Gastrocnemius medialis (tissue), 4 donors: ENCODE data around the gene HTR4. TPM values are rescaled to one million over a fixed set of nuclear protein-coding genes. Genes with fewer than 3 reads are reported as not detected.
"Not testable (repeated sequence)": the region's sequence is repeated elsewhere in the genome, so short reads cannot be mapped to it uniquely, and the experiment has no call there.

Experiments used
- ATAC-seq, 2 donors: fragments of 150-250 bp; one replicate each; pipeline ENCODE4 v1.9.1; 2016
- DNase-seq, 2 donors: peaks; one replicate each; pipeline ENCODE4 v3.0.0-alpha.2; 2019
- H3K27ac ChIP-seq, 4 donors: fragments of 200-600 bp; sonication (generic); 1 replicate in 1 of 4; 2 replicates in 3 of 4; pipeline ENCODE4 v1.5.1; 2016 to 2018; ENCODE audit warnings: mild to moderate bottlenecking in 2 of 4, moderate library complexity in 1 of 4
- H3K27me3 ChIP-seq, 3 donors: fragments of 200-600 bp; sonication (generic) in 2 of 3; 1 replicate in 1 of 3; 2 replicates in 2 of 3; pipeline versions ENCODE4 v1.5.1 to v1.6.0; 2016 to 2019; ENCODE audit warnings: mild to moderate bottlenecking in 1 of 3, moderate library complexity in 1 of 3
- H3K36me3 ChIP-seq, 2 donors: fragments of 200-600 bp; sonication (generic) in 1 of 2; one replicate each; pipeline ENCODE4 v1.5.1; 2017 to 2018
- H3K4me1 ChIP-seq, 2 donors: fragments of 200-600 bp; sonication (generic) in 1 of 2; one replicate each; pipeline ENCODE4 v1.5.1; 2016 to 2017; ENCODE audit warnings: mild to moderate bottlenecking in 2 of 2
- H3K4me3 ChIP-seq, 4 donors: fragments of 200-600 bp; sonication (generic) in 3 of 4; 1 replicate in 1 of 4; 2 replicates in 3 of 4; pipeline ENCODE4 v1.5.1; 2016 to 2019; ENCODE audit warnings: mild to moderate bottlenecking in 2 of 4
- H3K9me3 ChIP-seq, 3 donors: fragments of 200-600 bp; sonication (generic) in 2 of 3; 1 replicate in 1 of 3; 2 replicates in 2 of 3; pipeline ENCODE4 v1.5.1; 2016 to 2019
- POLR2A ChIP-seq, 2 donors: fragments of 450-650 bp; IDR thresholded peaks; one replicate each; pipeline ENCODE4 v1.6.1; 2017; ENCODE audit warnings: antibody characterized with exemption in 2 of 2, mild to moderate bottlenecking in 2 of 2, moderate library complexity in 2 of 2
- in situ Hi-C, 4 donors: fragments of 200-750 bp; cut with MboI; loops; one replicate each; pipeline versions ENCODE4 v1.15.0 to v1.8.0; 2017; ENCODE audit warnings: low sequenced_read_pairs in 4 of 4
- intact Hi-C: fragments of 100-400 bp; cut with DNase I; formaldehyde crosslinking; loops from one replicate; pipeline ENCODE4 v1.15.1; 2023; ENCODE audit warnings: low total_unique reads
- total RNA-seq, 4 donors: library from RNA; depleted of rRNA; stranded (reverse); fragments of >200 nt; gene quantifications; one replicate each; pipeline versions ENCODE4 v1.1.0 to v1.2.3, GENCODE V29; 2016
- TF ChIP-seq, protein P1 (sequence below), 5 experiments: fragments of 450-650 bp in 3 of 5; fragments of 200-600 bp in 2 of 5; sonication (generic) in 2 of 5; IDR thresholded peaks in 4 of 5; conservative IDR thresholded peaks in 1 of 5; 1 replicate in 4 of 5; 2 replicates in 1 of 5; pipeline ENCODE4 v1.5.1; 2016 to 2019; ENCODE audit warnings: antibody characterized with exemption in 5 of 5, mild to moderate bottlenecking in 3 of 5, moderate library complexity in 3 of 5

The HTR4 gene
- total RNA-seq, 4 donors from 2014 or later, result 0.41 to 0.51 TPM; not detected in 2

DNA sequence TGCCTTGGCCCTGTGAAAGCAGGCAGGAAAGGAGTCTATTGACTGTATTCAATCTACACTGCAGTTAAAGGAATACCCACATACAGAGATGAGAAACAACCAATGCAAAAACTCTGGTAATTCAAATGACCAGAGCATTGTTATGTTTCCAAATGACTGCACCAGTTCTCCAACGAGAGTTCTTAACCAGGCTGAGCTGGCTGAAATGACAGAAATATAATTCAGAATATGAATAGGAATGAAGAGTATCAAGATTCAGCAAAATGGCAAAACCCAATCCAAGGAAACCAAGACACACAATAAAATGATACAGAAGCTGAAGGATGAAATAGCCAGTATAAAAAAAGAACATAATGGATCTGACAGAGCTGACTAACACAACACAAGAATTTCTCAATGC, 119.1 kb downstream of the HTR4 start:
- DNase-seq (no peak), ATAC-seq (no peak)
- no peaks in the 10 kb centered on the region for H3K4me1 ChIP-seq
- no peak overlapping the region for H3K27ac ChIP-seq
- H3K4me3 ChIP-seq, result no peak overlapping the region
- TF ChIP-seq POLR2A (IDR thresholded peaks at IDR 0.05), result no peak
- TF ChIP-seq, protein P1, sequence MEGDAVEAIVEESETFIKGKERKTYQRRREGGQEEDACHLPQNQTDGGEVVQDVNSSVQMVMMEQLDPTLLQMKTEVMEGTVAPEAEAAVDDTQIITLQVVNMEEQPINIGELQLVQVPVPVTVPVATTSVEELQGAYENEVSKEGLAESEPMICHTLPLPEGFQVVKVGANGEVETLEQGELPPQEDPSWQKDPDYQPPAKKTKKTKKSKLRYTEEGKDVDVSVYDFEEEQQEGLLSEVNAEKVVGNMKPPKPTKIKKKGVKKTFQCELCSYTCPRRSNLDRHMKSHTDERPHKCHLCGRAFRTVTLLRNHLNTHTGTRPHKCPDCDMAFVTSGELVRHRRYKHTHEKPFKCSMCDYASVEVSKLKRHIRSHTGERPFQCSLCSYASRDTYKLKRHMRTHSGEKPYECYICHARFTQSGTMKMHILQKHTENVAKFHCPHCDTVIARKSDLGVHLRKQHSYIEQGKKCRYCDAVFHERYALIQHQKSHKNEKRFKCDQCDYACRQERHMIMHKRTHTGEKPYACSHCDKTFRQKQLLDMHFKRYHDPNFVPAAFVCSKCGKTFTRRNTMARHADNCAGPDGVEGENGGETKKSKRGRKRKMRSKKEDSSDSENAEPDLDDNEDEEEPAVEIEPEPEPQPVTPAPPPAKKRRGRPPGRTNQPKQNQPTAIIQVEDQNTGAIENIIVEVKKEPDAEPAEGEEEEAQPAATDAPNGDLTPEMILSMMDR (IDR thresholded peaks at IDR 0.05 in 4 of 5, conservative IDR thresholded peaks at IDR 0.05 in 1 of 5), result no peak
- H3K36me3 ChIP-seq, result no peaks in the 10 kb centered on the region
- intact Hi-C loops, result no loop called here
- H3K27me3 ChIP-seq, result no peaks in the 10 kb centered on the region
- no peaks in the 10 kb centered on the region for H3K9me3 ChIP-seq
- in situ Hi-C loops, result no loop called here

DNA sequence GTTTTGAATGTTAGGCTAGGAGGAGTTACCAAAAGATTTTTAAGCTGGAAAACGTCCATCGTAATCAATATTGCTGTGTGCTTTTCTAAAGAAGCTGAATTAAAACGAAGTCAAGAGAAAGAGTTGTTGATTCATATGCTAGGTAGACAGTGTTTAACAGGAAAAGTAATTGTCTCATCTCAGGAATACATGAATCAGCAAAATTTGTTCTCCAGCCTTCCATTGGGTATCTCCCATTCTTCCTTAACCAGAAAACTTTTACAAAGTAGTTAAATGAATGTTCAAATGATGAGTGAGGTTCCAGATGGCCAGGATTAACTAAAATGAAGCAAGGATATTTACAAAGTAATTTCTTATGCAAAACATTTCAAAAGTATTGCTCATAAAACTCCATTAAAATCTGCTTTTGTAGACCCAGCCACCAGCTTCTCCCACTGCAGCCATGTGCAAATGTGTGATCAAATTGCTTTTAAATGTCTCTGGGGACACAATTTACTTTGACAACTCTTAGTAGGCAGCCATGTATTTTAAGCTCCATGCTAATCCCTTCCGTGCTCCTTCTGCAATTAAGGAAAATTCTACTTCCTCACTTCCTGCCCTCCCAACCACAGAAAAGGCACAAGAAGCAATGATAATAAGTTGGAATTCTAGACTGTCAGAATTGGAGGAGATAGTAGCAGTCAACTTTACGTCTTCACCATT, 121.2 kb downstream of the HTR4 start:
- no peaks in the 10 kb centered on the region for H3K9me3 ChIP-seq
- no peak overlapping the region for H3K4me3 ChIP-seq
- in situ Hi-C loops, result no loop called here
- H3K27me3 ChIP-seq, result no peaks in the 10 kb centered on the region
- DNase-seq (no peak), ATAC-seq (no peak)
- no peak for TF ChIP-seq POLR2A (IDR thresholded peaks at IDR 0.05)
- TF ChIP-seq, protein P1 (IDR thresholded peaks at IDR 0.05 in 4 of 5, conservative IDR thresholded peaks at IDR 0.05 in 1 of 5), result no peak
- H3K4me1 ChIP-seq, result no peaks in the 10 kb centered on the region
- H3K36me3 ChIP-seq, result no peaks in the 10 kb centered on the region
- intact Hi-C loops, result no loop called here
- no peak overlapping the region for H3K27ac ChIP-seq

DNA sequence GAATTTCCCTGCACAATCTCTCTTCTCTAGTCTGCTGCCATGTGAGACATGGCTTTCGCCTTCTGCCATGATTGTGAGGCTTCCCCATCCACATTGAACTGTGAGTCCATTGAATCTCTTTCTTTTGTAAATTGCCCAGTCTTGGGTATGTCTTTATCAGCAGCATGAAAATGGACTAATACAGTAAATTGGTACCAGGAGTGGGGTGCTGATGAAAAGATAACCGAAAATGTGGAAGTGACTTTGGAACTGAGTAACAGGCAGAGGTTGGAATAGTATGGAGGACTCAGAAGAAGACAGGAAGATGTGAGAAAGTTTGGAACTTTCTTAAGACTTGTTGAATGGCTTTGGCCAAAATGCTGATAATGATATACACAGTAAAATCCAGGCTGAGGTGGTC, 124.9 kb downstream of the HTR4 start:
- H3K27ac ChIP-seq, H3K4me3 ChIP-seq, DNase-seq, in situ Hi-C loops, ATAC-seq, H3K9me3 ChIP-seq, H3K27me3 ChIP-seq, intact Hi-C loops, H3K4me1 ChIP-seq, H3K36me3 ChIP-seq: not testable (repeated sequence)

DNA sequence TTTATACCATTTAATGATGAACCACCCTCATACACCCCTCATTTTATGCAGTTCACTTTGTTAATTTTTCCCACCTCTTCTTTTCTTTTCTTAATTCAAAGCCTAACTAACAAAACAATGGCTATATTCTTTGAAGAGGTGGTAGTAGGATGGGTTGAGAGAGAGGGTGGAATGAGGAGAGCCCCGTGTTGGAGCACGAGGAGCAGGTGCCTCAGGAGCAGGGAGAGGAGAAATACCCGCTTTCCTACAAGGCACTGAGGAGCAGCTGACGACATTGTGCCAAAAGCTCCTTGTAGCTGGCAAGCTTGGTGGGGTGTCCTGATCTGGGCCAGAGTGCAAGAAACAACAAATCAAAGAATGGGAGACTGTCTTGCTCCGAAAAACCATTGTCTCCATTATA, 129.6 kb downstream of the HTR4 start:
- no peaks in the 10 kb centered on the region for H3K27me3 ChIP-seq
- TF ChIP-seq POLR2A (IDR thresholded peaks at IDR 0.05), result no peak
- TF ChIP-seq, protein P1 (IDR thresholded peaks at IDR 0.05 in 4 of 5, conservative IDR thresholded peaks at IDR 0.05 in 1 of 5), result no peak
- intact Hi-C loops, result no loop called here
- no peaks in the 10 kb centered on the region for H3K4me1 ChIP-seq
- H3K9me3 ChIP-seq, result no peaks in the 10 kb centered on the region
- in situ Hi-C loops, result no loop called here
- no peak overlapping the region for H3K27ac ChIP-seq
- no peaks in the 10 kb centered on the region for H3K36me3 ChIP-seq
- DNase-seq (no peak), ATAC-seq (no peak)
- no peak overlapping the region for H3K4me3 ChIP-seq

DNA sequence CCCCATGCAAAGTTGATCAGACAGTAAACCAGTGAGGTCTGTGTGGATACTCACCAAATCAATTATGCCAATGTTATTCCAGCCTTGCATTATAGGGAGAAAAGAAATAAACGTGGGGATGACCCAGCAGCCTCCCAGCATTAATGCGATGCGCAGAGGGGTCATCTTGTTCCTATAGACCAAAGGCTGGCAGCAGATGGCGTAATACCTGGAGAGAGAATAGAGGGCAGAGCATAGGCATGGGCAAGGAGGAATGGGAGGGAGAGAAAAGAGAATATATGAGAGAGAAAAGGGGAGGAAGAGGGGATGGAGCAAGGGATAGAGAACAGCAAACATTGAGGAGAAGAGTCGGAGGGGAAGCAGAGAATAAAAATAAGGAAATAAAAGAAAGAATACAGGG, 131.2 kb downstream of the HTR4 start:
- H3K36me3 ChIP-seq, result no peaks in the 10 kb centered on the region
- no peaks in the 10 kb centered on the region for H3K4me1 ChIP-seq
- TF ChIP-seq, protein P1 (IDR thresholded peaks at IDR 0.05 in 4 of 5, conservative IDR thresholded peaks at IDR 0.05 in 1 of 5), result no peak
- no peak for TF ChIP-seq POLR2A (IDR thresholded peaks at IDR 0.05)
- H3K27ac ChIP-seq, result no peak overlapping the region
- no peaks in the 10 kb centered on the region for H3K9me3 ChIP-seq
- no peak overlapping the region for H3K4me3 ChIP-seq
- H3K27me3 ChIP-seq, result no peaks in the 10 kb centered on the region
- intact Hi-C loops, result no loop called here
- no peak for ATAC-seq
- in situ Hi-C loops, result no loop called here
- no peak for DNase-seq
